Activated CD4-positive, alpha-beta T cell treated with anti-CD3 and anti-CD28 coated beads, Interleukin-2, amount 10 ng/mL, durations not matched to agents 7 days and 5 days (primary cell): ENCODE measurements around the gene C19orf73. TPM values are rescaled to one million over a fixed set of nuclear protein-coding genes. Genes with fewer than 3 reads are reported as not detected.
"Not testable (repeated sequence)": the region's sequence is repeated elsewhere in the genome, so short reads cannot be mapped to it uniquely, and the experiment has no call there.

Experiments used
- CTCF ChIA-PET: fragments of 350-600 bp; sonication (Branson Sonifier 250); formaldehyde crosslinking; loops from one replicate; lab custom pipeline; 2021; ENCODE audit warnings: antibody characterized with exemption; lab: Charles Lee
- POLR2A ChIA-PET: fragments of 350-600 bp; sonication (Branson Sonifier 250); formaldehyde crosslinking; loops from one replicate; lab custom pipeline; 2021; ENCODE audit warnings: antibody characterized with exemption; lab: Charles Lee
- DNase-seq: peaks from one replicate; pipeline ENCODE4 v3.0.0-alpha.2; 2020
- H3K27ac Mint-ChIP-seq: one replicate; pipeline ENCODE4 v1.8.0; 2021; ENCODE audit warnings: mild to moderate bottlenecking, moderate library complexity, mixed read lengths
- H3K27me3 Mint-ChIP-seq: one replicate; pipeline ENCODE4 v1.8.0; 2021; ENCODE audit warnings: mixed read lengths
- H3K36me3 Mint-ChIP-seq: one replicate; pipeline ENCODE4 v1.8.0; 2021; ENCODE audit warnings: low read depth, mixed read lengths
- H3K4me1 Mint-ChIP-seq: one replicate; pipeline ENCODE4 v1.8.0; 2021; ENCODE audit warnings: mixed read lengths
- H3K4me3 Mint-ChIP-seq: one replicate; pipeline ENCODE4 v1.8.0; 2021; ENCODE audit warnings: mild to moderate bottlenecking, moderate library complexity, mixed read lengths
- H3K9me3 Mint-ChIP-seq: one replicate; pipeline ENCODE4 v1.8.0; 2021; ENCODE audit warnings: mixed read lengths
- total RNA-seq, 2 experiments: library from RNA; stranded (reverse); gene quantifications; one replicate each; pipeline ENCODE4 v1.2.3, GENCODE V29; 2021

The C19orf73 gene
- total RNA-seq, 2 experiments from 2014 or later: 1.0 to 1.3 TPM

DNA sequence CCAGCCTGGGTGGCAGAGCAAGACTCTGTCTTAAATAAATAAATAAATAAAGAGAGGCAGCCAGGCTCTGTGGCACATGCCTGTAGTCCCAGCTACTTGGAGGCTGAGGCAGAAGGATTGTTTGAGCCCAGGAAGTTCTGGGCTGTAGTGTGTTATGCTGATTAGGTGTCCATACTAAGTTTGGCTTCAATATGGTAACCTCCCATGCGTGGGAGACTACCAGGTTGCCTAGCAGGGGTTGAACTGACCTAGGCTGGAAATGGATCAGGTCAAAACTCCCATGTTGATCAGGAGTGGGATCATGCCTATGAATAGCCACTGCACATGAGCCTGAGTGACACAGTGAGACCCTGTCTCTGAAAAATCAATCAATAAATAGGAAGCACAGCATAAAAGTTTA lies 37.7 kb downstream of the C19orf73 start:
- POLR2A ChIA-PET: no interaction called here
- Mint-ChIP-seq H3K27me3 (peaks cover 1% of the 10 kb centered on the region), H3K9me3 (no peaks in the 10 kb centered on the region), H3K4me1 (peaks cover 15% of the 10 kb centered on the region), H3K27ac (no peak overlapping the region), H3K36me3 (peaks cover 5% of the 10 kb centered on the region), H3K4me3 (no peak overlapping the region)
- CTCF ChIA-PET: no interaction called here
- DNase-seq: no peak

- peaks cover 11% of the 10 kb centered on the region for H3K4me1 Mint-ChIP-seq
- H3K27ac Mint-ChIP-seq: no peak overlapping the region
- H3K27me3 Mint-ChIP-seq: peaks cover 1% of the 10 kb centered on the region
- no peaks in the 10 kb centered on the region for H3K9me3 Mint-ChIP-seq
- DNase-seq: no peak
- ChIA-PET CTCF (interaction anchor here (1.6 kb wide), 1 partner anchor 18 kb away, joined by 6 read pairs; no protein-coding TSS in a partner anchor), POLR2A (no interaction called here)
- no peak overlapping the region for H3K4me3 Mint-ChIP-seq
- no peaks in the 10 kb centered on the region for H3K36me3 Mint-ChIP-seq
These were observed 38.6 kb downstream of the C19orf73 start for GRCh38 chr19:49080392-49080791.

GRCh38 chr19:49074869-49075268 lies 44.1 kb downstream of the C19orf73 start:
- H3K27ac Mint-ChIP-seq, H3K36me3 Mint-ChIP-seq, POLR2A ChIA-PET, H3K4me3 Mint-ChIP-seq, H3K9me3 Mint-ChIP-seq, DNase-seq: not testable (repeated sequence)
- CTCF ChIA-PET: interaction anchor here (0.7 to 2.3 kb wide), 3 partner anchors 23 to 867 kb away, joined by 3 to 7 read pairs (median 3); no protein-coding TSS in a partner anchor
- peaks cover 34% of the 10 kb centered on the region for H3K27me3 Mint-ChIP-seq
- peaks cover 11% of the 10 kb centered on the region for H3K4me1 Mint-ChIP-seq

GRCh38 chr19:49073514-49074378 lies 45.2 kb downstream of the C19orf73 start:
- Mint-ChIP-seq H3K36me3 (peaks cover 7% of the 10 kb centered on the region), H3K27ac (no peak overlapping the region), H3K9me3 (peaks cover 6% of the 10 kb centered on the region), H3K4me1 (peaks cover 11% of the 10 kb centered on the region), H3K4me3 (no peak overlapping the region), H3K27me3 (peaks cover 43% of the 10 kb centered on the region)
- POLR2A ChIA-PET: no interaction called here
- CTCF ChIA-PET: interaction anchor here (1.0 to 2.3 kb wide), 3 partner anchors 24 to 125 kb away, joined by 3 to 7 read pairs (median 3); partner anchors contain the start of genes GYS1 and RUVBL2
- DNase-seq: no peak

GRCh38 chr19:49071860-49072547 lies 46.9 kb downstream of the C19orf73 start:
- CTCF ChIA-PET: interaction anchor here (0.6 kb wide), 1 partner anchor 186 kb away, joined by 6 read pairs; no protein-coding TSS in a partner anchor
- H3K27me3 Mint-ChIP-seq: peaks cover 54% of the 10 kb centered on the region

GRCh38 chr19:49070416-49070815 lies 48.5 kb downstream of the C19orf73 start:
- ChIA-PET POLR2A (no interaction called here), CTCF (interaction anchor here (0.5 to 2.0 kb wide), 5 partner anchors 18 to 77 kb away, joined by 3 to 4 read pairs (median 3); partner anchors contain the start of genes GYS1 and RUVBL2)

More at GRCh38 chr19:49071860-49072547, 46.9 kb downstream of the C19orf73 start:
- H3K36me3 Mint-ChIP-seq: peaks cover 7% of the 10 kb centered on the region
- peaks cover 11% of the 10 kb centered on the region for H3K4me1 Mint-ChIP-seq
- peaks cover 6% of the 10 kb centered on the region for H3K9me3 Mint-ChIP-seq
- no peak for DNase-seq
- no peak overlapping the region for H3K4me3 Mint-ChIP-seq
- no peak overlapping the region for H3K27ac Mint-ChIP-seq
- POLR2A ChIA-PET: no interaction called here

DNA sequence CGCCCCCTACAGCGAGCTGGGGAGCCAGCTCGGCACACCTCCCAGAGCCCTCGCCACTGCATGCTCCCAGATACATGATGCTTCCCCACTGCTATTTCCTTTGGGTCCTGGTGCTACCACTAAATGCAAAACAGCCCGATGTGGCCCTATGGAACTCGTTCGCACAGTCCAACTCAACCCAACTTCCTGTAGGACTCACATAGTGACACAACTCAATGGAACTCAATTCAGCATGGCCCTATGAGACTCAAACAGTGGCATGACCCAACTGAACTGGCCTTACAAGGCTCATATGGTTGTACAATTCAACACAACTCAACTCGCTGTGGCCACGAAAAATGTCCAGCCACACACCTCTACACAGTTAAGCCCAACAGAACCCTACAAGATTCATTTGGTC lies 49.9 kb downstream of the C19orf73 start:
- Mint-ChIP-seq H3K27ac (no peak overlapping the region), H3K27me3 (peaks cover 74% of the 10 kb centered on the region), H3K4me3 (no peak overlapping the region), H3K4me1 (peaks cover 11% of the 10 kb centered on the region), H3K36me3 (peaks cover 7% of the 10 kb centered on the region), H3K9me3 (peaks cover 6% of the 10 kb centered on the region)
- ChIA-PET CTCF (interaction anchor here (0.6 to 2.0 kb wide), 2 partner anchors 20 to 103 kb away, joined by 3 to 4 read pairs; no protein-coding TSS in a partner anchor), POLR2A (no interaction called here)
- no peak for DNase-seq

More at GRCh38 chr19:49070416-49070815, 48.5 kb downstream of the C19orf73 start:
- Mint-ChIP-seq H3K4me1 (peaks cover 11% of the 10 kb centered on the region), H3K27ac (no peak overlapping the region), H3K36me3 (peaks cover 7% of the 10 kb centered on the region), H3K27me3 (peaks cover 68% of the 10 kb centered on the region), H3K9me3 (peaks cover 6% of the 10 kb centered on the region), H3K4me3 (no peak overlapping the region)
- DNase-seq: no peak

Other genes with a start within 250 kb of the C19orf73 start
- 10 to 100 TPM; 49.6 to 53.3 TPM for gene PPP1R15A, start 246.7 kb downstream of the C19orf73 start, total RNA-seq
- gene TULP2, start 220.4 kb downstream of the C19orf73 start, total RNA-seq: not detected
- 100 to 1,000 TPM; 231 to 251 TPM for gene NUCB1, start 218.8 kb downstream of the C19orf73 start, total RNA-seq
- 1 to 10 TPM; 3.1 to 3.2 TPM for gene DHDH, start 185.4 kb downstream of the C19orf73 start, total RNA-seq
- 100 to 1,000 TPM; 310 to 324 TPM for gene BAX, start 164.3 kb downstream of the C19orf73 start, total RNA-seq
- gene FTL, start 153.8 kb downstream of the C19orf73 start, total RNA-seq: 100 to 1,000 TPM; 683 to 880 TPM
- gene GYS1, start 125.8 kb downstream of the C19orf73 start, total RNA-seq: 10 to 100 TPM; 55.8 to 60.8 TPM
- 10 to 100 TPM; 82.2 to 89.4 TPM for gene RUVBL2, start 125.3 kb downstream of the C19orf73 start, total RNA-seq
- gene LHB, start 102.1 kb downstream of the C19orf73 start, total RNA-seq: not detected
- not detected for gene CGB3, start 94.8 kb downstream of the C19orf73 start, total RNA-seq
- gene CGB2, start 87.3 kb downstream of the C19orf73 start, total RNA-seq: under 1 TPM in 1 of 2 experiments, not detected in 1; 0.47 TPM
- gene CGB1, start 82.2 kb downstream of the C19orf73 start, total RNA-seq: not detected
- not detected for gene CGB5, start 75.3 kb downstream of the C19orf73 start, total RNA-seq
- not detected for gene CGB8, start 70.0 kb downstream of the C19orf73 start, total RNA-seq
- gene CGB7, start 61.4 kb downstream of the C19orf73 start, total RNA-seq: not detected
- not detected for gene NTF4, start 54.3 kb downstream of the C19orf73 start, total RNA-seq
- not detected for gene KCNA7, start 46.4 kb downstream of the C19orf73 start, total RNA-seq
- gene SNRNP70, start 33.7 kb downstream of the C19orf73 start, total RNA-seq: 100 to 1,000 TPM; 234 to 249 TPM
- gene LIN7B, start 4.8 kb downstream of the C19orf73 start, total RNA-seq: 1 to 10 TPM; 5.6 TPM
- gene PPFIA3, start 401 bp upstream of the C19orf73 start, total RNA-seq: 1 to 10 TPM; 1.6 TPM
- not detected for gene HRC, start 36.3 kb upstream of the C19orf73 start, total RNA-seq
- gene TRPM4, start 38.6 kb upstream of the C19orf73 start, total RNA-seq: under 1 TPM; 0.25 to 0.33 TPM
- gene SLC6A16, start 206.0 kb upstream of the C19orf73 start, total RNA-seq: 1 to 10 TPM; 4.8 to 5.7 TPM
- gene CD37, start 216.3 kb upstream of the C19orf73 start, total RNA-seq: 100 to 1,000 TPM; 268 to 352 TPM
- not detected for gene TEAD2, start 243.3 kb upstream of the C19orf73 start, total RNA-seq
- not detected for gene DKKL1, start 244.7 kb upstream of the C19orf73 start, total RNA-seq